HepG2 (cell line): ENCODE measurements around the gene USP7. TPM values are rescaled to one million over a fixed set of nuclear protein-coding genes. Genes with fewer than 3 reads are reported as not detected.

ENCODE experiments used
- CBX2 ChIP-seq, 2 experiments: fragments of 200-600 bp in 1 of 2; sonication (generic); formaldehyde crosslinking in 1 of 2; IDR thresholded peaks; 2 replicates each; pipeline versions ENCODE4 v1.7.0 to v1.8.1; 2018 to 2022; ENCODE audit warnings: low read depth in 2 of 2, low read length in 1 of 2, mild to moderate bottlenecking in 1 of 2, missing genetic modification reagents in 1 of 2
- CEBPG ChIP-seq: IDR thresholded peaks from 2 replicates; pipeline ENCODE4 v1.6.1; 2016
- ETV6 ChIP-seq: sonication (generic); formaldehyde crosslinking; conservative IDR thresholded peaks from 2 replicates; pipeline ENCODE4 v1.4.0; 2020; ENCODE audit warnings: missing genetic modification reagents
- GABPA ChIP-seq, 2 experiments: IDR thresholded peaks; 2 replicates each; pipeline ENCODE4 v1.6.1; 2011 to 2016; ENCODE audit warnings: low read depth in 2 of 2, low read length in 1 of 2, missing biosample characterization in 1 of 2, missing genetic modification characterization in 1 of 2
- HNF4G ChIP-seq, 2 experiments: sonication (generic) in 1 of 2; formaldehyde crosslinking in 1 of 2; IDR thresholded peaks; 2 replicates each; pipeline versions ENCODE4 v1.4.0 to v1.6.1; 2011 to 2020; ENCODE audit warnings: borderline replicate concordance in 2 of 2, low read depth in 2 of 2, mild to moderate bottlenecking in 2 of 2, low read length in 1 of 2, missing genetic modification reagents in 1 of 2, moderate library complexity in 1 of 2
- MED8 ChIP-seq: sonication (generic); formaldehyde crosslinking; IDR thresholded peaks from 2 replicates; pipeline ENCODE4 v1.8.1; 2023; ENCODE audit warnings: mild to moderate bottlenecking, missing genetic modification reagents; ENCODE audit not compliant: insufficient replicate concordance
- NR2C2 ChIP-seq: sonication (generic); formaldehyde crosslinking; IDR thresholded peaks from 2 replicates; pipeline ENCODE4 v1.4.0; 2020; ENCODE audit warnings: missing genetic modification reagents, mild to moderate bottlenecking, moderate library complexity, borderline replicate concordance
- NR2F1 ChIP-seq, 2 experiments: fragments of 450-650 bp in 1 of 2; formaldehyde crosslinking in 1 of 2; IDR thresholded peaks; 2 replicates each; pipeline versions ENCODE4 v1.5.0 to v1.6.1; 2016 to 2020; ENCODE audit warnings: mild to moderate bottlenecking in 1 of 2, missing compliant biosample characterization in 1 of 2, missing genetic modification reagents in 1 of 2, moderate library complexity in 1 of 2
- PRDM4 ChIP-seq: sonication (generic); formaldehyde crosslinking; IDR thresholded peaks from 2 replicates; pipeline ENCODE4 v1.9.0; 2021; ENCODE audit warnings: missing genetic modification reagents, borderline replicate concordance
- RAD51 ChIP-seq: fragments of 450-650 bp; IDR thresholded peaks from 2 replicates; pipeline ENCODE4 v1.6.1; 2016; ENCODE audit warnings: borderline replicate concordance
- RBM22 ChIP-seq: fragments of 200-400 bp; formaldehyde crosslinking; optimal IDR thresholded peaks from 2 replicates; pipeline ENCODE3; 2017; ENCODE audit warnings: mild to moderate bottlenecking, low read length, moderate library complexity
- SMYD3 ChIP-seq: sonication (generic); formaldehyde crosslinking; IDR thresholded peaks from 2 replicates; pipeline ENCODE4 v1.8.1; 2023; ENCODE audit warnings: mild to moderate bottlenecking, missing genetic modification reagents
- ZBTB39 ChIP-seq: sonication (generic); formaldehyde crosslinking; IDR thresholded peaks from 2 replicates; pipeline ENCODE4 v1.5.0; 2020; ENCODE audit warnings: missing genetic modification reagents
- ZBTB7A ChIP-seq: sonication (generic); formaldehyde crosslinking; IDR thresholded peaks from 2 replicates; pipeline ENCODE4 v1.8.0; 2022; ENCODE audit warnings: mild to moderate bottlenecking, missing genetic modification reagents
- ZNF256 ChIP-seq: sonication (generic); formaldehyde crosslinking; conservative IDR thresholded peaks from 2 replicates; pipeline ENCODE4 v1.4.0; 2020; ENCODE audit warnings: missing genetic modification reagents
- ZNF83 ChIP-seq: sonication (generic); formaldehyde crosslinking; IDR thresholded peaks from 2 replicates; pipeline ENCODE4 v1.4.0; 2020; ENCODE audit warnings: missing genetic modification reagents, mild to moderate bottlenecking, borderline replicate concordance
- polyA plus RNA-seq, 8 experiments: library from polyadenylated mRNA; depleted of rRNA in 3 of 8; stranded (reverse) in 7 of 8; unstranded in 1 of 8; fragments of >200 nt; fragmentation: Illumina TruSeq in 4 of 8; extraction: Trizol in 4 of 8; gene quantifications; 2 replicates each; pipeline versions ENCODE4 v1.2.1 to v1.2.3, GENCODE V29; 2011 to 2016; ENCODE audit warnings: low read depth in 4 of 8, missing spikeins in 1 of 8, mixed read lengths in 1 of 8; ENCODE audit not compliant: insufficient read depth in 1 of 8
- total RNA-seq, 5 experiments: library from RNA; depleted of rRNA; stranded (reverse); fragments of >200 nt; fragmentation: Illumina TruSeq; extraction: Trizol; gene quantifications; 2 replicates each; pipeline ENCODE4 v1.2.3, GENCODE V29; 2016; ENCODE audit warnings: low read depth in 1 of 5
- TF ChIP-seq, protein P1 (sequence below): sonication (generic); formaldehyde crosslinking; IDR thresholded peaks from 2 replicates; pipeline ENCODE4 v1.8.0; 2022; ENCODE audit warnings: missing genetic modification reagents, mild to moderate bottlenecking, borderline replicate concordance
- TF ChIP-seq, protein P2 (sequence below): sonication (generic); formaldehyde crosslinking; conservative IDR thresholded peaks from 2 replicates; pipeline ENCODE4 v1.8.0; 2022; ENCODE audit warnings: missing genetic modification reagents

Gene USP7
- total and polyA plus RNA-seq, 2 of the 13 experiments (the other 11 are each of a cell fraction or from before 2014, with no cell fraction given) = 52.5 to 173 TPM

DNA sequence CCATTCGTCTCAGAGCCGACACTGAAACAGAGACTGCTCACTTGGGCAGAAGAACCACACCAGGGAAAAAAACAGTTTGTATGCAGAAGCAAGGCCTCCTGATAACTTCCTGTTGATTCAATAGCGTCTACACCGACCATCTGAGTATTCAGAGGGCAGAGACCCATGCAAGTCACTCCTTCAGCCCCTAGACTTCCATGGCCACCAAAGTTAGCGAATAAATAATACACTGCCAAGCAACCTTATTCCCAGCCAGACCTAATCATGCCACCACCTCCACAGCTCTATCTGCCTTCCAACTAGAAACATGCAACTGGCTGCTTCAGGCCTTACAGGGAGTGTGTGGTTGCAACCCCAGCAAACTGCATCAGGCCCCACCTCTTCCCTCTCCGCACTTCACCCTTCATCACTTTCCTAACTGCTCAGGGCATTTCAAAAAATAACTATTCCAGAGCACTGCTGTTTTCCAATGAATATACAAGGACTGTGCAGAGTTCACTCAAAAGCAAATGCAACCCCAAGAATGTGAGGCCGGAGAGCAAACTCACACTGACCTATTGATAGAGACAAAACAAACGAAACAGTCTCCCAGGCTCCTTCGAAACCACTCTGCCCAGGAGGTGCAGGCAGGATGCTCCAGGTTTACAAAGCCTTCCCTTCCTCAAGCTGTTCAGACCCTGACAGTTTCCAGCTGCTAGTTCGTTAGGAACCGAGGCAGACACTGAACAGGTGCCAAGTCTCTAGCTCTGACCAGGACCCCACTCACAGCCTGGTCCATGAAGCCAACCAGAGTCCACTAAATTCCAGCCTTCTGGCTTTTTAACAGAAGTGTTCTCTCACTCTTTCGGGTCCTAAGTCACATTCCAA, 3.6 kb downstream of the USP7 start (continued):
- TF ChIP-seq PRDM4 (CRISPR knock-in tag) (no peak), RAD51 (no peak), NR2F1 (CRISPR knock-in tag; IDR thresholded peaks at IDR 0.05) (peak in 1 of 2 experiments; percentile 53; a peak in 1 of 4 replicates), MED8 (CRISPR knock-in tag) (no peak), ETV6 (CRISPR knock-in tag) (0 out of 2 replicates have a peak, but pooled peaks have one; percentile 38), GABPA (IDR thresholded peaks at IDR 0.05; ENCODE audit: low read depth, low read length) (no peak), GABPA (CRISPR knock-in tag; IDR thresholded peaks at IDR 0.05; ENCODE audit: low read depth) (peak; percentile 54), ZBTB7A (peak; percentile 61; the same call in 1 of the 2 replicates), RBM22 (no peak), ZNF83 (CRISPR knock-in tag) (0 out of 2 replicates have a peak, but pooled peaks have one; percentile 66), SMYD3 (peak; percentile 80; the same call in 1 of the 2 replicates), ZBTB39 (CRISPR knock-in tag) (peak; percentile 31; the same call in 1 of the 2 replicates), CBX2 (IDR thresholded peaks at IDR 0.05; ENCODE audit: low read depth, low read length) (no peak), CBX2 (CRISPR knock-in tag; IDR thresholded peaks at IDR 0.05; ENCODE audit: low read depth) (no peak), CEBPG (CRISPR knock-in tag) (peak; percentile 70), NR2C2 (peak; percentile 59; the same call in 1 of the 2 replicates), HNF4G (IDR thresholded peaks at IDR 0.05; ENCODE audit: borderline replicate concordance, low read depth, low read length) (peak; percentile 94), HNF4G (CRISPR knock-in tag; IDR thresholded peaks at IDR 0.05; ENCODE audit: borderline replicate concordance, low read depth) (peak; percentile 70; the same call in 1 of the 2 replicates), ZNF256 (CRISPR knock-in tag) (no peak)
- TF ChIP-seq, protein P1, sequence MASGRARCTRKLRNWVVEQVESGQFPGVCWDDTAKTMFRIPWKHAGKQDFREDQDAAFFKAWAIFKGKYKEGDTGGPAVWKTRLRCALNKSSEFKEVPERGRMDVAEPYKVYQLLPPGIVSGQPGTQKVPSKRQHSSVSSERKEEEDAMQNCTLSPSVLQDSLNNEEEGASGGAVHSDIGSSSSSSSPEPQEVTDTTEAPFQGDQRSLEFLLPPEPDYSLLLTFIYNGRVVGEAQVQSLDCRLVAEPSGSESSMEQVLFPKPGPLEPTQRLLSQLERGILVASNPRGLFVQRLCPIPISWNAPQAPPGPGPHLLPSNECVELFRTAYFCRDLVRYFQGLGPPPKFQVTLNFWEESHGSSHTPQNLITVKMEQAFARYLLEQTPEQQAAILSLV (CRISPR knock-in tag) = 0 out of 2 replicates have a peak, but pooled peaks have one; percentile 75
- TF ChIP-seq, protein P2, sequence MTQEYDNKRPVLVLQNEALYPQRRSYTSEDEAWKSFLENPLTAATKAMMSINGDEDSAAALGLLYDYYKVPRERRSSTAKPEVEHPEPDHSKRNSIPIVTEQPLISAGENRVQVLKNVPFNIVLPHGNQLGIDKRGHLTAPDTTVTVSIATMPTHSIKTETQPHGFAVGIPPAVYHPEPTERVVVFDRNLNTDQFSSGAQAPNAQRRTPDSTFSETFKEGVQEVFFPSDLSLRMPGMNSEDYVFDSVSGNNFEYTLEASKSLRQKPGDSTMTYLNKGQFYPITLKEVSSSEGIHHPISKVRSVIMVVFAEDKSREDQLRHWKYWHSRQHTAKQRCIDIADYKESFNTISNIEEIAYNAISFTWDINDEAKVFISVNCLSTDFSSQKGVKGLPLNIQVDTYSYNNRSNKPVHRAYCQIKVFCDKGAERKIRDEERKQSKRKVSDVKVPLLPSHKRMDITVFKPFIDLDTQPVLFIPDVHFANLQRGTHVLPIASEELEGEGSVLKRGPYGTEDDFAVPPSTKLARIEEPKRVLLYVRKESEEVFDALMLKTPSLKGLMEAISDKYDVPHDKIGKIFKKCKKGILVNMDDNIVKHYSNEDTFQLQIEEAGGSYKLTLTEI (CRISPR knock-in tag) = no peak
